KMS-11 (cell line): Measurements from ENCODE around the gene RPTOR.

ENCODE experiments used
- H2AFZ ChIP-seq: fragments of 200-600 bp; sonication (generic); 2 replicates; pipeline ENCODE4 v1.6.1; 2016; ENCODE audit warnings: antibody characterized with exemption, mixed run types, low read depth
- H3K27ac ChIP-seq: fragments of 200-600 bp; sonication (generic); 2 replicates; pipeline ENCODE4 v1.6.1; 2016; ENCODE audit warnings: mild to moderate bottlenecking, mixed run types
- H3K27me3 ChIP-seq: fragments of 200-600 bp; sonication (generic); 2 replicates; pipeline ENCODE4 v1.6.1; 2017; ENCODE audit warnings: mild to moderate bottlenecking, low read depth, mixed run types, moderate library complexity; ENCODE audit not compliant: insufficient read depth
- H3K36me3 ChIP-seq: fragments of 200-600 bp; sonication (generic); 2 replicates; pipeline ENCODE4 v1.6.1; 2017; ENCODE audit warnings: mild to moderate bottlenecking, mixed run types; ENCODE audit not compliant: insufficient read depth
- H3K4me1 ChIP-seq: fragments of 200-600 bp; sonication (generic); 2 replicates; pipeline ENCODE4 v1.6.1; 2016; ENCODE audit warnings: mild to moderate bottlenecking, low read depth, mixed run types; ENCODE audit not compliant: poor library complexity, severe bottlenecking
- H3K4me2 ChIP-seq: fragments of 200-600 bp; sonication (generic); 2 replicates; pipeline ENCODE4 v1.7.0; 2016; ENCODE audit warnings: mild to moderate bottlenecking, mixed run types
- H3K4me3 ChIP-seq: fragments of 200-600 bp; sonication (generic); IDR thresholded peaks from 2 replicates; pipeline ENCODE4 v1.6.1; 2017; ENCODE audit warnings: low read depth, low read length, mixed read lengths; ENCODE audit not compliant: insufficient read depth
- H3K79me2 ChIP-seq: fragments of 200-600 bp; sonication (generic); 2 replicates; pipeline ENCODE4 v1.6.1; 2016; ENCODE audit warnings: low read depth, mixed run types; ENCODE audit not compliant: insufficient read depth
- H3K9ac ChIP-seq: fragments of 200-600 bp; sonication (generic); 2 replicates; pipeline ENCODE4 v1.6.1; 2016; ENCODE audit warnings: mild to moderate bottlenecking, mixed run types
- H4K20me1 ChIP-seq: fragments of 200-600 bp; sonication (generic); 2 replicates; pipeline ENCODE4 v1.6.1; 2016; ENCODE audit warnings: mild to moderate bottlenecking, mixed run types; ENCODE audit not compliant: insufficient read depth
- TF ChIP-seq, protein P1 (sequence below): fragments of 200-600 bp; sonication (generic); conservative IDR thresholded peaks from 2 replicates; pipeline ENCODE4 v1.6.1; 2017; ENCODE audit warnings: low read depth, mild to moderate bottlenecking, antibody characterized with exemption, low read length, moderate library complexity, mixed read lengths

The RPTOR gene

DNA sequence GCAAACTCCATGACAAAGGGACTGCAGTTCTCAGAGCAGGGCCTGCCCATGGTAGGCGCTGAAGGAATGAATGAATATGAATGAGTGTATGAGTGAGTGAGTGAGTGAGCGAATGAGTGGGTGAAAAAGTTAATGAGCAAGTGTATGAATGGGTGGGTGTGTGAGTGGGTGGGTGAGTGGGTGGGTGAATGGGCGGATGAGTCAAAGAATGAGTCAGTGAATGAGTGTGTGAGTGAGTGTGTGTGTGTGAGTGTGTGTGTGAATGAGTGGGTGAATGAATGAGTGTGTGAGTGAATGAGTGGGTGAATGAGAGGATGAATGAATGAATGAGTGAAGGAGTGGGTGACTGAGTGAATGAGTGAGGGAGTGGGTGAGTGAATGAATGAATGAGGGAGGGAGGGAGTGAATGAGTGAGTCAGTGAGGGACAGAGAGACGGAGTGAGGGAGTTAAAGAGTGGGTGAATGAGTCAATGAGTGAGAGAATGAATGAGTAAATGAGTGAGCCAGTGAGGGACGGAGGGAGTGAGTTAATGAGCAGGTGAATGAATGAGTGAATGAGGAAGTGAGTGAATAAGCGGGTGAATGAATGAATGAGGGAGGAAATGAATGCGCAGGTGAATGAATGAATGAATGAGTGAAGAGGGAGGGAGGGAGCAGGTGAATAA lies 435.9 kb downstream of the RPTOR start:
- peak overlapping the region; percentile 25; the same call in 1 of the 2 replicates for H3K4me2 ChIP-seq
- no peak overlapping the region for H3K4me3 ChIP-seq
- H2AFZ ChIP-seq: no peak overlapping the region
- no peaks in the 10 kb centered on the region for H3K79me2 ChIP-seq
- no peaks in the 10 kb centered on the region for H3K4me1 ChIP-seq
- H3K27ac ChIP-seq: no peak overlapping the region
- peaks cover 29% of the 10 kb centered on the region; the same call in 1 of the 2 replicates for H3K27me3 ChIP-seq
- no peaks in the 10 kb centered on the region for H3K36me3 ChIP-seq
- H4K20me1 ChIP-seq: no peaks in the 10 kb centered on the region
- TF ChIP-seq, protein P1, sequence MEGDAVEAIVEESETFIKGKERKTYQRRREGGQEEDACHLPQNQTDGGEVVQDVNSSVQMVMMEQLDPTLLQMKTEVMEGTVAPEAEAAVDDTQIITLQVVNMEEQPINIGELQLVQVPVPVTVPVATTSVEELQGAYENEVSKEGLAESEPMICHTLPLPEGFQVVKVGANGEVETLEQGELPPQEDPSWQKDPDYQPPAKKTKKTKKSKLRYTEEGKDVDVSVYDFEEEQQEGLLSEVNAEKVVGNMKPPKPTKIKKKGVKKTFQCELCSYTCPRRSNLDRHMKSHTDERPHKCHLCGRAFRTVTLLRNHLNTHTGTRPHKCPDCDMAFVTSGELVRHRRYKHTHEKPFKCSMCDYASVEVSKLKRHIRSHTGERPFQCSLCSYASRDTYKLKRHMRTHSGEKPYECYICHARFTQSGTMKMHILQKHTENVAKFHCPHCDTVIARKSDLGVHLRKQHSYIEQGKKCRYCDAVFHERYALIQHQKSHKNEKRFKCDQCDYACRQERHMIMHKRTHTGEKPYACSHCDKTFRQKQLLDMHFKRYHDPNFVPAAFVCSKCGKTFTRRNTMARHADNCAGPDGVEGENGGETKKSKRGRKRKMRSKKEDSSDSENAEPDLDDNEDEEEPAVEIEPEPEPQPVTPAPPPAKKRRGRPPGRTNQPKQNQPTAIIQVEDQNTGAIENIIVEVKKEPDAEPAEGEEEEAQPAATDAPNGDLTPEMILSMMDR: no peak
- no peak overlapping the region for H3K9ac ChIP-seq

DNA sequence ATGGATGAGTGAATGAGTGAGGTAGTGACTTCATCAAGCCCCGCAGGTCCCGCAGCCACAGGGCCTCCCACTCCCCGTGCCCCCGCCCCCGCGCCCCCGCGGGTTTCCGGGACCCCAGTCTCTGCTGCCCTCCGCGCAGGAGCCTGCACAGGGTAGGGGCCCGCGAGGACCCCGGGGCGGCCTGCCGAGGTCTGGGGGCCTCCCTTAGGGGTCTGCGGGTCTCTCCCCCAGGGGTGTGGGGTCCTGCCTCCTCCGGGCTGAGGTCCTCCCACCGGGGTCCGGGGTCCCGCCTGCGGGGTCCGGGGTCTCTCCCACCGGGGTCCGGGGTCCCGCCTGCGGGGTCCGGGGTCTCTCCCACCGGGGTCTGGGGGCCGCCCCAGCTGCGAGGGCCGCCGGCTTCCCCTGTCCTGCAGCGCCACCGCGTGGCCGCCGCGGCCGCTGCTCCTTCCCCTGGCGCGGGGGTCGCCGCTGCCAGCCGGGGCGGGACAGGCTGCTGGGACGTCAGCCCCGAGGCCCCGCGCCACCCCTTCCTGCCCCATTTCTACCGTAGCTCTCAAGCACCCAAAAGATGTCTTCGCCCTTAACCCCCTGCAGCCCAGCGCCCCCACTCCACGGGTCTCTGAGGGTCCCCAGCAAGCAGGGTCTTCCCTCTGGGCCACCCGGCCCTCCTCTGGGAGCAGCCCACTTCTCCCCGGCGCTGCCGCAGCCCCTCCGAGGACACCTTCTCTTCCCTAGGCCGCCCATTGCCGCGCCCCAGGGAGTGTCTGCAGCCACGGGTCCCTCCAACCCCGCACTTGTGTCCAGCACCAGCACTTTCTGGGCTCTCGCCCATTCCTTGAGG lies 436.6 kb downstream of the RPTOR start:
- TF ChIP-seq, protein P1: peak; percentile 89
- peak overlapping the region; percentile 25; the same call in 1 of the 2 replicates for H3K4me2 ChIP-seq
- no peak overlapping the region for H3K27ac ChIP-seq
- H3K4me3 ChIP-seq: no peak overlapping the region
- H3K36me3 ChIP-seq: no peaks in the 10 kb centered on the region
- H3K27me3 ChIP-seq: peaks cover 29% of the 10 kb centered on the region; the same call in 1 of the 2 replicates
- no peak overlapping the region for H2AFZ ChIP-seq
- H3K4me1 ChIP-seq: no peaks in the 10 kb centered on the region
- H4K20me1 ChIP-seq: no peaks in the 10 kb centered on the region
- no peak overlapping the region for H3K9ac ChIP-seq
- no peaks in the 10 kb centered on the region for H3K79me2 ChIP-seq

DNA sequence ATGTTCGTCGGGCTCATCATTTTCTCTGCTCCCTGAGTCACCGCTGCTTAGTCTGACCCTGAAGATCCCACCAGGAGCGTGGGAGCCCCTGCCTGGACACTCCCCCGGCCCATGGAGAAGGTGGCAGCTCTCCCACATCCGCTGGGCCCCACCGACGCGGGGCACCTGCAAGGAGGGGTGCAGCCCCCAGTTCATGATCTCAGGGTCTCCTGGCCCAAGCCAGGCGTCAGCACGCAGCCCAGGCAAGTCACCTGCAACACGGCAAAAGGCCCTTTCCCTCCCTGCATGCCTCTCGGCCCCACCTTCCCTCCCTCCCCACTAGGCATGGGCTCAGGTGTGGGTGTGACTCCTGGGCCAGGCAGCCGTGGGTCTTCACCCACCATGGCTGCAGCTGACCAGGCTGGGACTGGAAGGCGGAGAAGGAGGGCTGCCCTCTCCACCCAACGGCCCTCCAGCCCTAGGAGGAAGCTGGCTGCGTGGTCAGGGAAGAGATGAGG lies 437.3 kb downstream of the RPTOR start:
- H3K9ac ChIP-seq: no peak overlapping the region
- no peaks in the 10 kb centered on the region for H3K36me3 ChIP-seq
- peaks cover 33% of the 10 kb centered on the region; the same call in 1 of the 2 replicates for H3K27me3 ChIP-seq
- H3K79me2 ChIP-seq: no peaks in the 10 kb centered on the region
- no peaks in the 10 kb centered on the region for H4K20me1 ChIP-seq
- no peak overlapping the region for H3K4me2 ChIP-seq
- H3K27ac ChIP-seq: no peak overlapping the region
- H3K4me3 ChIP-seq: no peak overlapping the region
- H2AFZ ChIP-seq: no peak overlapping the region
- TF ChIP-seq, protein P1: no peak
- no peaks in the 10 kb centered on the region for H3K4me1 ChIP-seq

DNA sequence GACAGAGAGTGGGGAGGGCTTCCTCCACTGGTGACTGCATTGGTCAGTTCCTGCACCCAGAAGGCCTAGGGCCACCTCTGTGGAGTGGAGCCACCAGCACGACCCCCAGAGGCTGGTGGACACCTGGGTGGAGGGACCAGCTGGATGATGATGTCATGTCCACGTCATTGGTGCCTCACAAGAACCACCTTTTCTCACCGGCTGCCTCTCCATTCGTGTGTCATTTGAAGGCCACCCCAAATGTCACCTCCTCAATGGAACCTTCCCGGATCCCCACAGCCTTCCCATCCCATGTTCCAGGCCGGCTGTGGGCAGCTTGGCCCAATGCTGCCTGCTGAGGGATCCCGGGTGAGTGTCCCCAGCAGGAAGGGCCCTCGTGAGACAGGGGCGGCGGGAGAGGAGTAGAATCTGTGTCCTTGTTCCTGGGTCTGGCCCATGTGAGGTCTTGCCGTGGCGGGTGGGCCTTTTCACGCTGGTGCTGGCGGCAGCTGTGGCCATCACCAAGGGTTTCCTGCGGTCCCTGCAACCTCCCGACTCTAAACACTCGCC lies 437.9 kb downstream of the RPTOR start:
- H3K9ac ChIP-seq: no peak overlapping the region
- H3K4me3 ChIP-seq: no peak overlapping the region
- H3K4me1 ChIP-seq: no peaks in the 10 kb centered on the region
- no peaks in the 10 kb centered on the region for H3K79me2 ChIP-seq
- no peaks in the 10 kb centered on the region for H4K20me1 ChIP-seq
- no peaks in the 10 kb centered on the region for H3K36me3 ChIP-seq
- TF ChIP-seq, protein P1: no peak
- no peak overlapping the region for H3K4me2 ChIP-seq
- no peak overlapping the region for H3K27ac ChIP-seq
- no peak overlapping the region for H2AFZ ChIP-seq
- H3K27me3 ChIP-seq: peaks cover 39% of the 10 kb centered on the region; the same call in 1 of the 2 replicates
